ENCODE measurements around the gene FAR2. TPM values are rescaled to one million over a fixed set of nuclear protein-coding genes. Genes with fewer than 3 reads are reported as not detected.

FAR2 gene
- total RNA-seq, 1 experiment from 2014 or later = 10.7 TPM

DNA sequence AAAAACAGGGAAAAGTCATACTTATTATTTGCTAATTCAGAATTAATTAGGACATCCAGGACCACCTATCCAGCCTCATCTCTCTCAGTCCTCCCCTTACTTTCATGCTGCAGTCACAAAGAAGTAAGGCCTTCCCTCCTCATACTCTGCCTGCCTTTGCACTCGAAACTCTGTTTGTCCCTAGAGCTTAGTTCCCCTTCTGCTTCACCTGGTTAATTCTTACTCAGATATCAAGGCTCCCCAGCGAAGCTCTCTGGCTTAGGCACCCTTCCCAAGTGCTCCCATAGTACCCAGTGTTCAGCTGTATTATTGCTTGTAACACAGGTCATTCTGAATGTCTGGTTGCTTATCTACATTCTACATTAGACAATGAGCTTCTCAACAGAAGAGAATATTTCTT lies 150.6 kb downstream of the FAR2 start:
- H3K36me3 ChIP-seq (ENCODE audit: insufficient read depth, low read length, poor library complexity, severe bottlenecking) = no peaks in the 10 kb centered on the region
- TF ChIP-seq, protein P1, sequence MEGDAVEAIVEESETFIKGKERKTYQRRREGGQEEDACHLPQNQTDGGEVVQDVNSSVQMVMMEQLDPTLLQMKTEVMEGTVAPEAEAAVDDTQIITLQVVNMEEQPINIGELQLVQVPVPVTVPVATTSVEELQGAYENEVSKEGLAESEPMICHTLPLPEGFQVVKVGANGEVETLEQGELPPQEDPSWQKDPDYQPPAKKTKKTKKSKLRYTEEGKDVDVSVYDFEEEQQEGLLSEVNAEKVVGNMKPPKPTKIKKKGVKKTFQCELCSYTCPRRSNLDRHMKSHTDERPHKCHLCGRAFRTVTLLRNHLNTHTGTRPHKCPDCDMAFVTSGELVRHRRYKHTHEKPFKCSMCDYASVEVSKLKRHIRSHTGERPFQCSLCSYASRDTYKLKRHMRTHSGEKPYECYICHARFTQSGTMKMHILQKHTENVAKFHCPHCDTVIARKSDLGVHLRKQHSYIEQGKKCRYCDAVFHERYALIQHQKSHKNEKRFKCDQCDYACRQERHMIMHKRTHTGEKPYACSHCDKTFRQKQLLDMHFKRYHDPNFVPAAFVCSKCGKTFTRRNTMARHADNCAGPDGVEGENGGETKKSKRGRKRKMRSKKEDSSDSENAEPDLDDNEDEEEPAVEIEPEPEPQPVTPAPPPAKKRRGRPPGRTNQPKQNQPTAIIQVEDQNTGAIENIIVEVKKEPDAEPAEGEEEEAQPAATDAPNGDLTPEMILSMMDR (conservative IDR thresholded peaks at IDR 0.05; ENCODE audit: low read depth, low read length) = no peak
- no peak for TF ChIP-seq EZH2 (IDR thresholded peaks at IDR 0.05; ENCODE audit: borderline replicate concordance, low read depth, low read length, poor library complexity, severe bottlenecking)
- H3K4me1 ChIP-seq (ENCODE audit: insufficient read depth, low read length, poor library complexity, severe bottlenecking) = no peaks in the 10 kb centered on the region
- POLR2A ChIA-PET (ENCODE audit: low non-redundant PET) = interaction anchor here (0.5 kb wide), 1 partner anchor 49 kb away, joined by 3 read pairs; no protein-coding TSS in a partner anchor
- no peak for DNase-seq (ENCODE audit: low spot score)
- CTCF ChIA-PET = interaction anchor here (0.7 kb wide), 1 partner anchor 51 kb away, joined by 6 read pairs; no protein-coding TSS in a partner anchor
- no peaks in the 10 kb centered on the region for H3K27me3 ChIP-seq (replicated peaks; ENCODE audit: insufficient read depth, low read depth, low read length, poor library complexity)
- no peaks in the 10 kb centered on the region for H3K9me3 ChIP-seq (ENCODE audit: low read depth, low read length, poor library complexity, severe bottlenecking)
- no peak overlapping the region for H3K4me3 ChIP-seq (ENCODE audit: low read depth, low read length, poor library complexity, severe bottlenecking)
- intact Hi-C loops (cut with micrococcal nuclease; ENCODE audit: unreplicated experiment) = loop anchor here (10.0 kb wide), 1 partner anchor 1545 kb away; no protein-coding TSS in a partner anchor
- BruUV-seq (replicated peaks) = no TSS peak
- H3K27ac ChIP-seq (ENCODE audit: low read depth, low read length, poor library complexity, severe bottlenecking) = no peak overlapping the region

DNA sequence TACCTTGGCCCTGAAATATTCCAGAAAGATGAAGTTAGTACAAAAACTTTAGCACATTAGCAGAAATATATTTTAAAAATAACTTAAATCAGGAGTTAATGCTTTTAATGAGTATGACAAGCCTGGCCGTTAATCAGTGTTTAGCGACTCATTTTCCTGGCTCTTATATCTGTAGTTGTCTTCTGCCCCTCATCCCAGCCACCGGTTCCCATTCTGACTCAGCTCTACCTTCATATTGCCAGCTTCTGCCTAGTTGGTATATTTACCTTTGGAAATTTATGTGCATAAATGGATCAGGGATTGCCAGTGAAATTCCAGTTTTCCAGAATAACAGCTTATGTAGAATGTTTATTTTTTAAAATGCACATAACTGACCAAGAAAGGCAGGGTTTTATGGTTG lies 152.0 kb downstream of the FAR2 start:
- no peaks in the 10 kb centered on the region for H3K4me1 ChIP-seq (ENCODE audit: insufficient read depth, low read length, poor library complexity, severe bottlenecking)
- POLR2A ChIA-PET (ENCODE audit: low non-redundant PET) = no interaction called here
- CTCF ChIA-PET = no interaction called here
- no peaks in the 10 kb centered on the region for H3K36me3 ChIP-seq (ENCODE audit: insufficient read depth, low read length, poor library complexity, severe bottlenecking)
- no peak overlapping the region for H3K27ac ChIP-seq (ENCODE audit: low read depth, low read length, poor library complexity, severe bottlenecking)
- DNase-seq (ENCODE audit: low spot score) = no peak
- H3K9me3 ChIP-seq (ENCODE audit: low read depth, low read length, poor library complexity, severe bottlenecking) = no peaks in the 10 kb centered on the region
- no TSS peak for BruUV-seq (replicated peaks)
- intact Hi-C loops (cut with micrococcal nuclease; ENCODE audit: unreplicated experiment) = loop anchor here (10.0 kb wide), 1 partner anchor 1544 kb away; no protein-coding TSS in a partner anchor
- no peaks in the 10 kb centered on the region for H3K27me3 ChIP-seq (replicated peaks; ENCODE audit: insufficient read depth, low read depth, low read length, poor library complexity)
- TF ChIP-seq EZH2 (IDR thresholded peaks at IDR 0.05; ENCODE audit: borderline replicate concordance, low read depth, low read length, poor library complexity, severe bottlenecking) = no peak
- TF ChIP-seq, protein P1 (conservative IDR thresholded peaks at IDR 0.05; ENCODE audit: low read depth, low read length) = no peak
- H3K4me3 ChIP-seq (ENCODE audit: low read depth, low read length, poor library complexity, severe bottlenecking) = no peak overlapping the region

DNA sequence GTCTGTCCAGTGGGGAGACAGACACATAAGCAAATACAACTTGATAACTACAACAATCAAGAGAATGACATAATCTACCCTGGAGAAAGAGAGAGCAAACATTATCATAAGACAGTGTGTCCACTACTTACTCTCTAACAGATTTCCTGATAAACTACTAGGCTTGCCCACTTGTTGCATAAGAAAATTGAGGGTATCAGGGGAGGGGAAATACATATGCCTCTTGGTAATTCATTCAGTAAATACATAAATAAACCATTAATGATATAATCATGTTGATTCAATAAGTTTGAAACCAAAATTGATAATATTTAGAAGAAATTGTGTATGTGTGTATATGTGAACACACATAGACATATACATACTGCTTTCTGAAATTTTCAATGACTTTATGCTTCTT lies 155.3 kb downstream of the FAR2 start:
- Histone ChIP-seq H3K27me3 (replicated peaks; ENCODE audit: insufficient read depth, low read depth, low read length, poor library complexity) (no peaks in the 10 kb centered on the region), H3K4me3 (ENCODE audit: low read depth, low read length, poor library complexity, severe bottlenecking) (no peak overlapping the region), H3K27ac (ENCODE audit: low read depth, low read length, poor library complexity, severe bottlenecking) (no peak overlapping the region), H3K36me3 (ENCODE audit: insufficient read depth, low read length, poor library complexity, severe bottlenecking) (no peaks in the 10 kb centered on the region), H3K4me1 (ENCODE audit: insufficient read depth, low read length, poor library complexity, severe bottlenecking) (no peaks in the 10 kb centered on the region), H3K9me3 (ENCODE audit: low read depth, low read length, poor library complexity, severe bottlenecking) (no peaks in the 10 kb centered on the region)
- TF ChIP-seq, protein P1 (conservative IDR thresholded peaks at IDR 0.05; ENCODE audit: low read depth, low read length) = no peak
- TF ChIP-seq EZH2 (IDR thresholded peaks at IDR 0.05; ENCODE audit: borderline replicate concordance, low read depth, low read length, poor library complexity, severe bottlenecking) = no peak
- intact Hi-C loops (cut with micrococcal nuclease; ENCODE audit: unreplicated experiment) = loop anchor here (10.0 kb wide), 1 partner anchor 1540 kb away; no protein-coding TSS in a partner anchor
- no peak for DNase-seq (ENCODE audit: low spot score)
- BruUV-seq (replicated peaks) = no TSS peak
- ChIA-PET POLR2A (ENCODE audit: low non-redundant PET) (no interaction called here), CTCF (no interaction called here)
